ENCODE results near the gene NT5C1A.

The NT5C1A gene

DNA sequence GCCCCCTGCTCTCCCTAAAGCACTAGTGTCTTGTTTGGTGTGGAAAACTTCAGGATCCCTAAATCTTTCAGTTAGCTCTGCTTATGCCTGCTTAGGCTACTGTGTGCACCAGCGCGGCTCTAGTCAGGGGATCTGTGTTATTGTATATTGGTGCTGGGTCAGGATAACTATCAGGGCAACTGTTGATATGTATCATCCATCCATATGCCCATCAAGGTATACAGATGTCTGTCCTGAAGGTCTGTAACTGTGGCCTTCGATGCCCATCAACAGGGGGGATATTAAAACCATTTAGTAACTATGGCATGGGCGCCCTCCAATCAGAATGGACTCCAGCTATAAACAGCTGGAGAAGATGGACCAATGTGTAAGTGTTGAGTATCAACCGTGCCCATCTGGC, 12.4 kb downstream of the NT5C1A start:
- no peak for DNase-seq (ENCODE audit: low read depth)

GRCh38 chr1:39659110-39659509, 12.8 kb downstream of the NT5C1A start:
- no peak for DNase-seq (ENCODE audit: low read depth)

GRCh38 chr1:39657923-39658485, 13.9 kb downstream of the NT5C1A start:
- peak; percentile 71 for DNase-seq (ENCODE audit: low read depth)

DNA sequence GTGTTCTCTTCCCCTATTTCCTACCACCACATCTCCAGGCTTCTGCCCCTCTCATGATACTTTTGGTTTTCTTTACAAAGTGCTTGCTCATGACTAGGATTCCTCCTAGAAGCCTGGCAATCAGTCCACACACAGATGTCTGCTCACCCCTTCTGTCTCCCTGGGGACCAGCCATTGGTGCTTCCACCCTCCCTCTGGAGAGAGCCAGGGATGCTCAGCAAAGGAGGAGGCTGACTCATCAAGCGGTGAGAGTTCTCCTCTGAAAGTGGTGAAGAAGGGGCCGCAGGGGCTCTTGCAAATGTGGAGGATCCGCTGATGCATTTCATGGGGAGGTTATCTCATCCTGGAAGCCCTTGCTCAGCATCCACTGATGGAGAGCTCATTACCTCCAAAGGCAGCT, 14.5 kb downstream of the NT5C1A start:
- peak; percentile 60 for DNase-seq (ENCODE audit: low read depth)

- no peak for DNase-seq (ENCODE audit: low read depth)
These were observed 15.5 kb downstream of the NT5C1A start for GRCh38 chr1:39656391-39656790.

DNA sequence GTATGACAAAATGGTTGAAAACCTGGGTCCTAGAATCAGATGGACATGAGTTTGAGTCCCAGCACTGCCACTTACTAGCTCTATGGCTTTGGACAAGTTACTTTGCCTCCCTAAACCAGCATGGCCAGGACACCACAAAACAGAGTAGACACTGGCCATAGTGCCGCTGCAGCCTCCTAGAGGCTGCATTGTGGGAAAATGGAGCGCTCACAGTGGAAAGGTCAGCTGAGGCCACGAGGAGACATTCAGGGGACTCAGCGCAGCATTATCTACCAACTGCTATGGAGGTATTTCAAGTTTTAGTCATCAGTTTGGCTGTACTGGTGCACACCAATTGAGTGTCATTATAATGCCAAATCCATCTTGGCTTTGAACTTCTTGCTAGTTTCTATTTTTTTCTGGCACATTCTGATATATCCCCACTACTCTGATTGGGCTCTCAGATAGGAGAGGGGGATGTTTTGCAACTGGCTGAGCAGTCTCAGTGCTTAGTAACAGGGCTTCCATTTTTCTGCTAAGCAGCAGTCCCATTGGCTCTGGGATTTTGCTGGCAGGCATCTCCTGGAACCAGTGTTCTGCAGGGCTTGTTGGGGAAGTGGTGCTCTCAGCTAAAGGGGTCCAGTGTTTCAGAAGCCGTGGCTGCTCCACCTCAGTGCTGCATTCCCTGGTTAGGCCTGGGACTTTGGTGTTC, 16.2 kb downstream of the NT5C1A start:
- no peak for DNase-seq (ENCODE audit: low read depth)

DNA sequence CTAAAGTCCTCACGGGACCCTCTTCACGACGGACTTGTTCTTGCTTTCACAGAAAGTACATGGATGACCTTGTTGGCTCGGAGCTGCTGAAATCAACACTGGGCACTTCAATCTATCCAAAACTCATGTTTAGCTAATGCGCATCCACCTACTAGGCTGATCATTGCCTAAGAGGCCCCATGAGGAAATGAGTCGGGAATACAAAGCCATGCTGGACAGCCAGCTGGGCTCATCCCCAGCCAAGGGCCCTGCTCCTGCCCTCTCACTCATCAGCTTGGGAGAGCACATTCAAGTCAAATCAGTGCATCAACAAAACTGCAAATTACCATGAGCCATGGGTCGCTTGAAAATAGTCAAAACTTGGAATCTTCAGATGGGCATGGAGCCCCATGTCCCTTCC, 17.6 kb downstream of the NT5C1A start:
- DNase-seq (ENCODE audit: low read depth) = no peak

DNA sequence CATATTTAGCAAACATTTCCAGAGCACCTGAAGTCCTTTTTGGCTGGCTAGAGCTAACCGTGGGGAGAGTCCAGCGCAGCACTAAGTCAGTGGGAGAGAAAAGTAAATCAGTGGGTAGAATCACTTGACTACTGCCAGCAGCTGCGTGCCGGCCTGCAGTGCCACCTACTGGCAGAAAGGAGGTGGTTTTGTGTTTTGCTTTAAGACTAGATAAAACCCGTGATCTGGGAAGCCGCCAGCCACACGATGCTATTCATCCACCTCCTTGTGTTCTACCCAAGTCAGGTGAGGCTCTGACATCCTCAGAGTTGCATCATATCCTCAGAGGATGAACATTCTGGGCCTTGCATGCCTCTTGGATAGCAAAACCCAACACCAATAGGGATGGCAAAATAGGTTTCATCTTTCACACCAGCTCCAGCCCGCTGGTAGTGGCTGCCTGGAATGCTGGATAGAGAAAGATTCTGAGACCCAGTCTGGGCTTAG, 18.3 kb downstream of the NT5C1A start:
- peak; percentile 84 for DNase-seq (ENCODE audit: low read depth)

DNA sequence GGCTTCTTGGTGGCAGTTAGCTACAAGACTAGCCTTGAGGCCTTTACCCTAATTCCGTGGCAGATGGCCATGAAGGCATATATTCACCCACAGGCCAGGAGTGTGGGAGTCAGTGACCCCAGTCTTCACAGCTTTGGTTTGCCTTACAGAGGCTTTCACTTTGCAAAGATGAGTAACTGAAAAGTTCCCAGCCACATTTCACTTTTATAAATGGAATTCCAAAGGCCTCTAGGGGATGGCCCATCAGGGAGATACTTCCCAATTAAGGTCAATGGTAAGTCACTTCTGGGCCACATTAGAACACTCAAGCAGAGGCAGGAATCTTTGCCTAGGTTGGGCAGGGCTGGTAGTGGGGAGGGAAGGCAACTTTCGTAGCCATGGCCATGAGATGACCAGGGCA, 19.4 kb downstream of the NT5C1A start:
- DNase-seq (ENCODE audit: low read depth) = no peak

- no peak for DNase-seq (ENCODE audit: low read depth)
These were observed 19.8 kb downstream of the NT5C1A start for GRCh38 chr1:39652105-39652504.

DNA sequence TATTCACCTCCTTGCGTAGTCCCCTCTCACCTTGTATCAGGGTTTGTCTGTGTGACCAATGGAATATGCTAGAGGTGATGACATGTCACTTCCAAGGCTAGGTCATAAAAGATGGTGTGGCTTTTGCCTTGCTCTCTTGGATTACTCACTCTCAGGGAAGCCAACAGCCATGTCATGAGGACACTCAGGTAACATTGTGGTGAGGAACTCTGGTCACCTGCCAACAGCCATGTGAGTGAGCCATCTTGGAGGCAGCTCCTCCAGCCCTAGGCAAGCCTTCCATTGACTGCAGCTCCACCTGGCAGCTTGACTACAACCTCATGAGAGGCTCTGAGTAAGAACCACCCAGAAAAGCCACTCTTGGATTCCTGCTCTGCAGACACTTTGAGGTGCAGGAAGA, 21.5 kb downstream of the NT5C1A start:
- DNase-seq (ENCODE audit: low read depth) = no peak

DNA sequence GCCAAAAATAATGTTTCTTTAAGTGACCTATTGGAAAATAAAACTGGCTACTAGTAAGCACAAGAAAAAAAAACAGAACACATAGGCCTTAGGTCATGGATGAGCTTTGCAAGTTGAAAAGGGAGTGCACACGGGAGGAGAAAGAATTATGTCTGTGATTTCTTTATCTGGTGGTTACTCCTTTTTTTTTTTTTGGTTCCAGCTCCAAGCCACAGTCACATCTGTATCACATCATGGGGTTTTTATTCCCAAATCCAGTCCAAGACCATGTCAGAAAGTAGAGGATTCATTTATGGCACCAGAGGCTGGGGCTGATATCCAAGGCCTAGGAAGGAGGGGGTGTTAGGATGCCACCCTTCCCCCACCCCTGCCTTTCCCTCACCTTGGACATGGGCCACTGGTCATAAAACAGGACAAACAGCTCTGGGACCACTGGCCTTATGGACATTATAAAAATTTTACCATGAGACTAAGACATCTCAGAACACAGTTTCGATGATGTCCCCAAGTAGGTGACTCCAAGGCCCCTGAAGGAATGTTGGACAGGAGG, 22.2 kb downstream of the NT5C1A start:
- DNase-seq (ENCODE audit: low read depth) = peak; percentile 80

DNA sequence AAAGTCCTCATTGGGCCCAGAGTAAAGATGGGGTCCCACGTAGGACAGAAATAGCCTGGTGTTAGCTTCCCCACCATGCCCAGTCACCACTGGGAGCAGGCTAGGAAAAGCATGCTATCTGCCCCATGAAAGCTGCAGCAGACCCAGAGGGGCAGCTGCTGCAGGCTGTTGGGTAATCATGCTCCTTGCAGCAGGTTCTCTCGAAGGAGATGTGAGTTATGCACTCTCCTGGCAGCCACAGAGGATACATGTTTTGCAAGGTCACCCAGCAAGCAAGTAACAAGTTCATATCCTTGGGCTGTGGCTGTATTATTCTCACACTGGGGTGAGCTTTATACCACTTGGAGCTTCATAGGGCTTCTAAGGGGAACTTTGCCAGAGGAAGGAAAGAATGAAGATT, 23.4 kb downstream of the NT5C1A start:
- peak; percentile 80 for DNase-seq (ENCODE audit: low read depth)

DNA sequence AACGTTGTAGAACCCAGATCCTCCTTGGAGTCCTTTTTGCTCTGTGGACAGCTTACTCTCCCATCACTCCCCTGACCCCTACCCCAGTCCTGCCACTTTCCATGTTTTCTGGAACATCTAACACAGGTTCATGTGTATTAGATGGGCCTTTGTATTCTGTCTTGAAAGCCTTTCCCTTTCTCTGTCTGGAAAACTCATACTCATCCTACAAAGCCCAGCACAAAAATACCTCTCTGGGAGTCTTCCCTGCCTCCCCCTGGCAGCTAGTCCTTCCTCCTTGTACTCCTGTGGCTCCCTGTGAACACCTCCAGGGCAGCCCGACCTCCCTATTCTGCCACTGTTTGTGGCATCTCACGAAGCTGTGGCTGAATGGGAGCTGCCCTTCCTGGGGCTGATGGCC, 24.7 kb downstream of the NT5C1A start:
- DNase-seq (ENCODE audit: low read depth) = no peak

DNA sequence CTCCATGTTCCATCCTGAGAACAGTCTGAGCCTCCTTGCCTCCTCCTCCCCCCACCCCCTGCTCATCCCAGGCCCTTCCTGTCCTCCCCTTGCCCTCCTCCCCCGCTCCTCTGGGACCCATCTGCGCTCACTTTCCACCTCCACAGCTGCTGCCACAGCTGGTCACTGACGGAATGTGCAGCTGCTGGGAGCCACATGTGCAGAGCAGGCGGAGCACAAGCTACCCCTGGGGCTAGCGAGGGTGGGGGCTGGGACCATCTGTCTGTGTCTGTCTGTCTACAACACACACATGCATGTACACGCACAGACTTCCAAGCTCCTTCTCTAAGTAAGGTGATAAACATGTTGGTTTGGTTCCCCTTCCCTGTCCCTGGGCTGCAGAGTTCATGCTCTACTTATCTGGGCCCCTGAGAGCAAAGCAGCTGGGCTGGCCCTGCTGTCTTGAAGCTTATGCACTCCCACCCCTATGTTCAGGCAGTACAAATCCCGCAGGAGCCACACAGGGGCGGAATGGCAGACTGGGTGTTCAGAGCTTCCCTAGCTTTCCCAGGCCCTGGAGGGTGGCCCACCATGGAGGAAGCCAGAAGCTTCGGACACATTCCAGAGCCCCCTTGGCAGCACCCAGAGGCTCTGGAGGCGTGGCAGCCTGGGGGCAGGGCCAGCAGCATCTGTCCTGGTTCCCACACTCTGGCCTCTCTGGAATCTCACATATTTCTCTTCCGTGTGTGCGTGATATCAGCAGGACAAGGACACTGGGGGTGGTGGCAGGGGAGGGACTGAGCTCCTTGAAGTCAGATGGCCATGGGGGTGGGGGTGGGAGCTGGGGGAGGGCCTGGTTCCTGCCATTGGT, 25.4 kb downstream of the NT5C1A start:
- peak; percentile 65 for DNase-seq (ENCODE audit: low read depth)

DNA sequence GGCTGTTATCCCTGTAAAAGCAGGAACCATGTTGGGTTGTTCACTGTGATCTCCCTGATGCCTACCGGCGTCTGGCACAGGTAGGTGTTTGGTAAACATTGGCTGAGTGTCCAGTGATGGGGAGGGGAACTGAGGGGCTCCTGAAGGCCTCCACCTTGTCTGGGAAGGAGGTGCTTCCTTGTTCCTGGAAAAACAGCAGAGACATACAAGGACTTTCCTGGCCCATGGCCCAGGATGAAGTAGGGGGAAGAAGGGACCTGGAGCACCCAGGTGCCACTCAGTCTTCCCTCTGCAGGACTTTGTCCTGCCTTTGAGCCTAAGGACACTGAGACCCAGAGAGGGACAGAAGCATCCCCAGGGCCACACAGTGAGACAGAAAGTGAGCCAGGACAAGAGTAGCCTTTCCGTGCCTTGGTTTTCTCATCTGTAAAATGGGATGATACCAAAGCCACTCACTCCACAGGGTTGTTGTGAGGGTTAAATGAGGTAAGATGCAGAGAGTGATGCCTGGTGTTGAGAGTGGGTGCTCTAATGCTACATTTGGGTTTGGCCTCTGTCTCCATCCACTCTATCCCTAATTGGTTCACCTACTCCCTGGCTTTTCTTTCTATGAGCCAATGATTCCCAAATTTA, 26.4 kb downstream of the NT5C1A start:
- DNase-seq (ENCODE audit: low read depth) = no peak

DNA sequence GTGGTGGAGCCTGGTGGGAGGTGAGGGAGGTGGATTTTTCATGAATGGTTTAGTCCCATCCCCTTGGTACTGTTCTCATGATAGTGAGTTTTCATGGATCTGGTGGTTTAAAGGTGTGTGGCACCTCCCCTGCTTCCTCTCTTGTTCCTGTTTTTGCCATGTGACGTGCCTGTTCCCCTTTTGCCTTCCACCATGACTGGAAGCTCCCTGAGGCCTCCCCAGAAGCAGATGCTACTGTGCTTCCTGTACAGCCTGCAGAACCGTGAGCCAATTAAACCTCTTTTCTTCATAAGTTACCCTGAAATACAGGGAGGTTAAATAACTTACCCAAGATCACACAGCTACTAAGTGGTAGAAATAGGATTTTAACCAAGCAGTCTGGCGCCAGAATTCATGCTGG, 28.2 kb downstream of the NT5C1A start:
- DNase-seq (ENCODE audit: low read depth) = no peak

- no peak for DNase-seq (ENCODE audit: low read depth)
These were observed 29.1 kb downstream of the NT5C1A start for GRCh38 chr1:39642796-39643195.

- DNase-seq (ENCODE audit: low read depth) = peak; percentile 83
These were observed 31.0 kb downstream of the NT5C1A start for GRCh38 chr1:39640861-39641260.

GRCh38 chr1:39639305-39640130, 32.4 kb downstream of the NT5C1A start, which contains the start of gene HEYL:
Gene HEYL (minus strand): TSS chr1:39639643. CDS start chr1:39639625, 18 bp downstream.
- peak; percentile 27 for DNase-seq (ENCODE audit: low read depth)

- no peak for DNase-seq (ENCODE audit: low read depth)
These were observed 33.0 kb downstream of the NT5C1A start for GRCh38 chr1:39638965-39639304.

Data from amniotic epithelial cell (primary cell).